B cell (primary cell): ENCODE results near the gene UHRF2. TPM values are rescaled to one million over a fixed set of nuclear protein-coding genes. Genes with fewer than 3 reads are reported as not detected.
"Not testable (repeated sequence)": the region's sequence is repeated elsewhere in the genome, so short reads cannot be mapped to it uniquely, and the experiment has no call there.

ENCODE experiments used
- ATAC-seq: fragments of 200-7000 bp; cut with Tn5 transposase; one replicate; pipeline ENCODE4 v1.10.0; 2021; ENCODE audit warnings: low read depth, mild to moderate bottlenecking, moderate number of reproducible peaks, moderate library complexity
- CTCF ChIA-PET: fragments of 350-600 bp; sonication (Branson Sonifier 250); formaldehyde crosslinking; loops from one replicate; lab custom pipeline; 2021; ENCODE audit warnings: antibody characterized with exemption, inconsistent platforms; lab: Charles Lee
- POLR2A ChIA-PET: fragments of 350-600 bp; sonication (Branson Sonifier 250); formaldehyde crosslinking; loops from one replicate; lab custom pipeline; 2021; ENCODE audit warnings: antibody characterized with exemption; lab: Charles Lee
- DNase-seq: peaks from one replicate; pipeline ENCODE4 v3.0.0; 2013
- H2AFZ ChIP-seq: 2 replicates; pipeline ENCODE4 v1.6.1; 2012; ENCODE audit warnings: mild to moderate bottlenecking, low read depth, low read length; ENCODE audit not compliant: insufficient read depth, poor library complexity, severe bottlenecking
- H3K27ac ChIP-seq, 2 donors: 1 replicate in 1 of 2; 2 replicates in 1 of 2; pipeline ENCODE4 v1.5.1; 2012 to 2013; ENCODE audit warnings: low read length in 2 of 2, mild to moderate bottlenecking in 2 of 2, moderate library complexity in 1 of 2
- H3K27me3 ChIP-seq, 4 experiments: fragments of 200-600 bp in 1 of 4; sonication (generic) in 1 of 4; replicated peaks in 1 of 4; 1 replicate in 2 of 4; 2 replicates in 2 of 4; pipeline versions ENCODE4 v1.6.1 to v1.7.0; 2013 to 2016; ENCODE audit warnings: low read length in 3 of 4, mild to moderate bottlenecking in 2 of 4, mixed read lengths in 1 of 4, moderate library complexity in 1 of 4; ENCODE audit not compliant: insufficient read depth in 4 of 4, control insufficient read depth in 3 of 4; ENCODE audit errors: control extremely low read depth in 1 of 4
- H3K36me3 ChIP-seq, 2 experiments: replicated peaks in 1 of 2; 1 replicate in 1 of 2; 2 replicates in 1 of 2; pipeline versions ENCODE4 v1.6.1 to v1.7.1; 2013; ENCODE audit warnings: low read length in 1 of 2; ENCODE audit not compliant: insufficient read depth in 2 of 2, control insufficient read depth in 1 of 2; ENCODE audit errors: control extremely low read depth in 1 of 2, extremely low read depth in 1 of 2
- H3K4me1 ChIP-seq, 2 donors: fragments of 200-600 bp in 1 of 2; sonication (generic) in 1 of 2; 1 replicate in 1 of 2; 2 replicates in 1 of 2; pipeline versions ENCODE4 v1.5.1 to v1.6.1; 2013 to 2017; ENCODE audit warnings: low read length in 2 of 2; ENCODE audit not compliant: control insufficient read depth in 2 of 2, insufficient read depth in 2 of 2
- H3K4me2 ChIP-seq: replicated peaks from 2 replicates; pipeline ENCODE3; 2012; ENCODE audit warnings: mild to moderate bottlenecking, low read depth, low read length; ENCODE audit not compliant: poor library complexity, severe bottlenecking
- H3K4me3 ChIP-seq, 5 experiments: fragments of 200-600 bp in 1 of 5; sonication (generic) in 1 of 5; 1 replicate in 3 of 5; 2 replicates in 2 of 5; pipeline versions ENCODE4 v1.5.1 to v1.7.0; 2011 to 2016; ENCODE audit warnings: low read length in 4 of 5, mild to moderate bottlenecking in 4 of 5, low read depth in 2 of 5, control low read depth in 1 of 5, moderate library complexity in 1 of 5; ENCODE audit not compliant: insufficient read depth in 1 of 5; ENCODE audit errors: control extremely low read depth in 1 of 5, extremely low read depth in 1 of 5
- H3K79me2 ChIP-seq: fragments of 200-600 bp; sonication (generic); one replicate; pipeline ENCODE4 v1.6.0; 2016; ENCODE audit warnings: low read length; ENCODE audit not compliant: control insufficient read depth, insufficient read depth
- H3K9ac ChIP-seq: fragments of 200-600 bp; sonication (generic); 2 replicates; pipeline ENCODE4 v1.6.1; 2017; ENCODE audit warnings: mild to moderate bottlenecking, low read length, moderate library complexity
- H3K9me3 ChIP-seq, 3 donors: one replicate each; pipeline versions ENCODE4 v1.6.1 to v1.7.1; 2013; ENCODE audit warnings: low read length in 2 of 3; ENCODE audit not compliant: control insufficient read depth in 2 of 3, insufficient read depth in 1 of 3; ENCODE audit errors: control extremely low read depth in 1 of 3
- H4K20me1 ChIP-seq: 2 replicates; pipeline ENCODE4 v1.6.0; 2012; ENCODE audit warnings: mild to moderate bottlenecking, low read length; ENCODE audit not compliant: insufficient read depth, control insufficient read depth, poor library complexity, severe bottlenecking
- H3K27ac Mint-ChIP-seq: one replicate; pipeline ENCODE4 v1.8.0; 2021; ENCODE audit warnings: mixed read lengths
- H3K27me3 Mint-ChIP-seq: one replicate; pipeline ENCODE4 v1.8.0; 2021; ENCODE audit warnings: mixed read lengths
- H3K4me1 Mint-ChIP-seq: one replicate; pipeline ENCODE4 v1.8.0; 2021; ENCODE audit warnings: mixed read lengths
- H3K4me3 Mint-ChIP-seq: one replicate; pipeline ENCODE4 v1.8.0; 2021; ENCODE audit warnings: mixed read lengths
- H3K9me3 Mint-ChIP-seq: one replicate; pipeline ENCODE4 v1.8.0; 2022; ENCODE audit warnings: mixed read lengths; ENCODE audit not compliant: insufficient read depth
- EZH2 ChIP-seq: IDR thresholded peaks from 2 replicates; pipeline ENCODE4 v1.6.1; 2012; ENCODE audit warnings: borderline replicate concordance, low read depth, mild to moderate bottlenecking, moderate library complexity, low read length; ENCODE audit not compliant: insufficient read depth, poor library complexity, severe bottlenecking
- WGBS: methylation state at CpG from one replicate; pipeline ENCODE4 v1.1.5; 2013; ENCODE audit warnings: missing lambda C conversion rate; ENCODE audit not compliant: insufficient coverage; 5-methylcytosine and 5-hydroxymethylcytosine counted together
- intact Hi-C: fragments of 100-400 bp; cut with micrococcal nuclease; formaldehyde crosslinking; loops from one replicate; pipeline ENCODE4 v1.10.0; 2022
- polyA plus RNA-seq: library from polyadenylated mRNA; depleted of rRNA; stranded (reverse); fragments of >200 nt; gene quantifications from 2 replicates; pipeline ENCODE4 v1.2.3, GENCODE V29; 2012
- total RNA-seq, 2 donors: library from RNA; stranded (reverse); fragments of 120-200 nt in 1 of 2; gene quantifications; 1 replicate in 1 of 2; 2 replicates in 1 of 2; pipeline versions ENCODE4 v1.2.3 to v1.2.4, GENCODE V29; 2013 to 2022
- TF ChIP-seq, protein P1 (sequence below): fragments of 200-600 bp; IDR thresholded peaks from one replicate; pipeline ENCODE4 v1.8.0; 2022; ENCODE audit warnings: antibody characterized with exemption, mild to moderate bottlenecking

Gene UHRF2
- total and polyA plus RNA-seq, 2 donors (not counting 1 experiment from before 2014, with no cell fraction given): 85.6 to 153 TPM

DNA sequence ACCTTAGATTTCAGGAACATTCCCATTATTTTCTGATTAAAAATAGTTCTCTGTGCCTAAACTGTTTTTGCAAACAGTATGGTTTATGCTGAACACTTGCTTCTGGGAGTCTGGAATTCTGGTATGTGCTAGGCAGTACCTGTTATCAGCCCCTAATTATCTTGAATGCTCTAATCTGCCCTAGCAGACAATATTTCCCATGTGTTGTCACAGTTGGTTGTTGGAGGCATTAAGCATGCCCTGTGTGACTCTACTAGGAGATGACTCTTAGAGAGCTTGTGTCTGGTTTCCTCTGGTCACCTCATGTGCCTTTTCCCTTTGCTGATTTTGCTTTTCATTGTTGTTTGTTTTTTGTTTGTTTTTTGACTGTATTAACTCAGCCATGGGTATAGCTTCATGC, 36.6 kb downstream of the UHRF2 start:
- H3K27me3 ChIP-seq: no peaks in the 10 kb centered on the region
- peak overlapping the region in 1 of 2 donors; percentile 54 for H3K27ac ChIP-seq
- H3K79me2 ChIP-seq: peaks cover 99% of the 10 kb centered on the region
- ChIA-PET POLR2A (no interaction called here), CTCF (interaction anchor here (1.1 kb wide), 1 partner anchor 10 kb away, joined by 3 read pairs; no protein-coding TSS in a partner anchor)
- H3K4me2 ChIP-seq: no peak overlapping the region
- intact Hi-C loops: loop anchor here (5.0 kb wide), 1 partner anchor 32 kb away; no protein-coding TSS in a partner anchor
- Mint-ChIP-seq H3K27ac (peak overlapping the region; percentile 13), H3K27me3 (no peaks in the 10 kb centered on the region), H3K9me3 (no peaks in the 10 kb centered on the region), H3K4me3 (no peak overlapping the region), H3K4me1 (peaks cover 68% of the 10 kb centered on the region)
- no peak overlapping the region for H3K9ac ChIP-seq
- H3K4me1 ChIP-seq: peaks cover 17 to 32% of the 10 kb centered on the region in 2 donors
- no peak overlapping the region for H2AFZ ChIP-seq
- peaks cover 0 to 18% of the 10 kb centered on the region in 2 experiments for H3K36me3 ChIP-seq
- H3K4me3 ChIP-seq: no peak overlapping the region
- ATAC-seq (no peak), DNase-seq (no peak)
- peaks cover 91% of the 10 kb centered on the region for H4K20me1 ChIP-seq
- H3K9me3 ChIP-seq: no peaks in the 10 kb centered on the region
- TF ChIP-seq, protein P1, sequence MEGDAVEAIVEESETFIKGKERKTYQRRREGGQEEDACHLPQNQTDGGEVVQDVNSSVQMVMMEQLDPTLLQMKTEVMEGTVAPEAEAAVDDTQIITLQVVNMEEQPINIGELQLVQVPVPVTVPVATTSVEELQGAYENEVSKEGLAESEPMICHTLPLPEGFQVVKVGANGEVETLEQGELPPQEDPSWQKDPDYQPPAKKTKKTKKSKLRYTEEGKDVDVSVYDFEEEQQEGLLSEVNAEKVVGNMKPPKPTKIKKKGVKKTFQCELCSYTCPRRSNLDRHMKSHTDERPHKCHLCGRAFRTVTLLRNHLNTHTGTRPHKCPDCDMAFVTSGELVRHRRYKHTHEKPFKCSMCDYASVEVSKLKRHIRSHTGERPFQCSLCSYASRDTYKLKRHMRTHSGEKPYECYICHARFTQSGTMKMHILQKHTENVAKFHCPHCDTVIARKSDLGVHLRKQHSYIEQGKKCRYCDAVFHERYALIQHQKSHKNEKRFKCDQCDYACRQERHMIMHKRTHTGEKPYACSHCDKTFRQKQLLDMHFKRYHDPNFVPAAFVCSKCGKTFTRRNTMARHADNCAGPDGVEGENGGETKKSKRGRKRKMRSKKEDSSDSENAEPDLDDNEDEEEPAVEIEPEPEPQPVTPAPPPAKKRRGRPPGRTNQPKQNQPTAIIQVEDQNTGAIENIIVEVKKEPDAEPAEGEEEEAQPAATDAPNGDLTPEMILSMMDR: no peak
- TF ChIP-seq EZH2: no peak

- TF ChIP-seq, protein P1: no peak
- no peak for TF ChIP-seq EZH2
- no peaks in the 10 kb centered on the region for H3K27me3 ChIP-seq
- no peak for ATAC-seq
- H2AFZ ChIP-seq: no peak overlapping the region
- no CpG with 5 or more reads among the region's 5 CpGs for WGBS
- Mint-ChIP-seq H3K4me1 (peaks cover 71% of the 10 kb centered on the region), H3K4me3 (no peak overlapping the region), H3K27me3 (no peaks in the 10 kb centered on the region), H3K27ac (no peak overlapping the region), H3K9me3 (peaks cover 2% of the 10 kb centered on the region)
- peaks cover 0 to 7% (median 2%) of the 10 kb centered on the region in 3 donors for H3K9me3 ChIP-seq
- intact Hi-C loops: loop anchor here (5.0 kb wide), 1 partner anchor 34 kb away; no protein-coding TSS in a partner anchor
- H3K4me3 ChIP-seq: no peak overlapping the region
- H3K27ac ChIP-seq: no peak overlapping the region
- no peak overlapping the region for H3K4me2 ChIP-seq
- no peak for DNase-seq
- H4K20me1 ChIP-seq: peaks cover 91% of the 10 kb centered on the region
- no peak overlapping the region for H3K9ac ChIP-seq
- H3K36me3 ChIP-seq: peaks cover 3 to 17% of the 10 kb centered on the region in 2 experiments
- peaks cover 16 to 32% of the 10 kb centered on the region in 2 donors for H3K4me1 ChIP-seq
- H3K79me2 ChIP-seq: peaks cover 100% of the 10 kb centered on the region
- POLR2A ChIA-PET: no interaction called here
- CTCF ChIA-PET: no interaction called here
Measured at GRCh38 chr9:6450641-6451375, 37.8 kb downstream of the UHRF2 start.

DNA sequence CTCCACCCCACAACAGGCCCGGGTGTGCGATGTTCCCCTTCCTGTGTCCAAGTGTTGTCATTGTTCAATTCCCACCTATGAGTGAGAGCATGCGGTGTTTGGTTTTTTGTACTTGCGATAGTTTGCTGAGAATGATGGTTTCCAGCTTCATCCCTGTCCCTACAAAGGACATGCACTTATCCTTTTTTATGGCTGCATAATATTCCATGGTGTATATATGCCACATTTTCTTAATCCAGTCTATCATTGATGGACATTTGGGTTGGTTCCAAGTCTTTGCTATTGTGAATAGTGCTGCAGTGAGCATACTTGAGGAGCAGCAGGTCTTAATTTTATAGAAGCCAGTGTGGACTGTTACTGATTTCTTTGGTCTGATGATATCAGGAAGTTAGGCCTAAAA, 42.3 kb downstream of the UHRF2 start:
- H3K9me3 Mint-ChIP-seq, H3K4me2 ChIP-seq, H3K27ac ChIP-seq, H2AFZ ChIP-seq, POLR2A ChIA-PET, DNase-seq, H3K9ac ChIP-seq, H3K9me3 ChIP-seq, H3K4me1 ChIP-seq, CTCF ChIA-PET, intact Hi-C loops, H3K4me3 ChIP-seq, H3K4me3 Mint-ChIP-seq, H3K27ac Mint-ChIP-seq, H3K27me3 ChIP-seq, ATAC-seq, H3K27me3 Mint-ChIP-seq: not testable (repeated sequence)
- H3K36me3 ChIP-seq: peaks cover 3 to 13% of the 10 kb centered on the region in 2 experiments
- H3K79me2 ChIP-seq: peaks cover 89% of the 10 kb centered on the region
- 93% methylated on average over 2 of the region's 4 CpGs for WGBS
- peaks cover 81% of the 10 kb centered on the region for H4K20me1 ChIP-seq
- H3K4me1 Mint-ChIP-seq: peaks cover 54% of the 10 kb centered on the region
